ENCODE measurements around the gene CEL. TPM values are rescaled to one million over a fixed set of nuclear protein-coding genes. Genes with fewer than 3 reads are reported as not detected.
"Not testable (repeated sequence)": the region's sequence is repeated elsewhere in the genome, so short reads cannot be mapped to it uniquely, and the experiment has no call there.

Gene CEL
- total RNA-seq, 6 experiments from 2014 or later = 0.19 to 0.35 (median 0.26) TPM; not detected in 2

DNA sequence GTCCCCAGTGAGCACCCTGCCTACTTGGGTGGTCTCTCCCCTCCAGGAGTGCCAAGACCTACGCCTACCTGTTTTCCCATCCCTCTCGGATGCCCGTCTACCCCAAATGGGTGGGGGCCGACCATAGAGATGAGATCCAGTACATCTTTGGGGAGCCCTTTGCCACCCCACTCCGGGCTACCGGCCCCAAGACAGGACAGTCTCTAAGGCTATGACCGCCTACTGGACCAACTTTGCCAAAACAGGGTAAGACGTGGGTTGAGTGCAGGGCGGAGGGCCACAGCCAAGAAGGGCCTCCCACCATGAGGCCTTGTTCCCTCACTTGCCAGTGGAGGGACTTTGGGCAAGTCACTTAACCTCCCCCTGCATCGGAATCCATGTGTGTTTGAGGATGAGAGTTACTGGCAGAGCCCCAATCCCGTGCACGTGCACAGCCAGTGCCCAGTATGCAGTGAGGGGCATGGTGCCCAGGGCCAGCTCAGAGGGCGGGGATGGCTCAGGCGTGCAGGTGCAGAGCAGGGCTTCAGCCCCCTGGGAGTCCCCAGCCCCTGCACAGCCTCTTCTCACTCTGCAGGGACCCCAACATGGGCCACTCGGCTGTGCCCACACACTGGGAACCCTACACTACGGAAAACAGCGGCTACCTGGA lies 24.6 kb downstream of the CEL start:
- peak in 1 of 4 donors; percentile 10 for ATAC-seq
- intact Hi-C loops (cut with DNase I); H3K4me1 ChIP-seq; H3K4me3 ChIP-seq; DNase-seq; H3K27ac ChIP-seq; H3K9me3 ChIP-seq; H3K36me3 ChIP-seq; H3K27me3 ChIP-seq: not testable (repeated sequence)
- no CpG with 5 or more reads among the region's 17 CpGs for WGBS (ENCODE audit: insufficient coverage, low coverage, low lambda C conversion rate, missing lambda C conversion rate)

DNA sequence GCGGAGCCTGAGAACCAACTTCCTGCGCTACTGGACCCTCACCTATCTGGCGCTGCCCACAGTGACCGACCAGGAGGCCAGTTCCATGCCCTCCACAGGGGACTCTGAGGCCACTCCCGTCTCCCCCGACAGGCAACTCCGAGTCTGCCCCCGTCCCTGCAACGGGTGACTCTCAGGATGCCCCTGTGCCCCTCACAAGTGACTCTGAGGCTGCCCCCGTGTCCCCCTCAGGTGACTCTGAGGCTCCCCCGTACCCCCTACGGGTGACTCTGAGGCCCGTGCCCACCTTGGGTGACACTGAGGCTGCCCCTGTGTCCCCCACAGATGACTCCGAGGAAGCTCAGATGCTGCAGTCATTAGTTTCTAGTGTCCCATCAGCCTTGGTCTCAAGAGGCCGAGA lies 25.1 kb downstream of the CEL start:
- intact Hi-C loops (cut with DNase I) = no loop called here
- no peak overlapping the region for H3K27ac ChIP-seq
- no CpG with 5 or more reads among the region's 15 CpGs for WGBS (ENCODE audit: insufficient coverage, low coverage, low lambda C conversion rate, missing lambda C conversion rate)
- no peaks in the 10 kb centered on the region for H3K4me1 ChIP-seq
- H3K9me3 ChIP-seq = no peaks in the 10 kb centered on the region
- H3K36me3 ChIP-seq = no peaks in the 10 kb centered on the region
- ATAC-seq (no peak), DNase-seq (no peak)
- no peak overlapping the region for H3K4me3 ChIP-seq
- TF ChIP-seq, protein P1, sequence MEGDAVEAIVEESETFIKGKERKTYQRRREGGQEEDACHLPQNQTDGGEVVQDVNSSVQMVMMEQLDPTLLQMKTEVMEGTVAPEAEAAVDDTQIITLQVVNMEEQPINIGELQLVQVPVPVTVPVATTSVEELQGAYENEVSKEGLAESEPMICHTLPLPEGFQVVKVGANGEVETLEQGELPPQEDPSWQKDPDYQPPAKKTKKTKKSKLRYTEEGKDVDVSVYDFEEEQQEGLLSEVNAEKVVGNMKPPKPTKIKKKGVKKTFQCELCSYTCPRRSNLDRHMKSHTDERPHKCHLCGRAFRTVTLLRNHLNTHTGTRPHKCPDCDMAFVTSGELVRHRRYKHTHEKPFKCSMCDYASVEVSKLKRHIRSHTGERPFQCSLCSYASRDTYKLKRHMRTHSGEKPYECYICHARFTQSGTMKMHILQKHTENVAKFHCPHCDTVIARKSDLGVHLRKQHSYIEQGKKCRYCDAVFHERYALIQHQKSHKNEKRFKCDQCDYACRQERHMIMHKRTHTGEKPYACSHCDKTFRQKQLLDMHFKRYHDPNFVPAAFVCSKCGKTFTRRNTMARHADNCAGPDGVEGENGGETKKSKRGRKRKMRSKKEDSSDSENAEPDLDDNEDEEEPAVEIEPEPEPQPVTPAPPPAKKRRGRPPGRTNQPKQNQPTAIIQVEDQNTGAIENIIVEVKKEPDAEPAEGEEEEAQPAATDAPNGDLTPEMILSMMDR (IDR thresholded peaks at IDR 0.05) = no peak
- TF ChIP-seq POLR2A (IDR thresholded peaks at IDR 0.05) = no peak
- no peaks in the 10 kb centered on the region for H3K27me3 ChIP-seq

DNA sequence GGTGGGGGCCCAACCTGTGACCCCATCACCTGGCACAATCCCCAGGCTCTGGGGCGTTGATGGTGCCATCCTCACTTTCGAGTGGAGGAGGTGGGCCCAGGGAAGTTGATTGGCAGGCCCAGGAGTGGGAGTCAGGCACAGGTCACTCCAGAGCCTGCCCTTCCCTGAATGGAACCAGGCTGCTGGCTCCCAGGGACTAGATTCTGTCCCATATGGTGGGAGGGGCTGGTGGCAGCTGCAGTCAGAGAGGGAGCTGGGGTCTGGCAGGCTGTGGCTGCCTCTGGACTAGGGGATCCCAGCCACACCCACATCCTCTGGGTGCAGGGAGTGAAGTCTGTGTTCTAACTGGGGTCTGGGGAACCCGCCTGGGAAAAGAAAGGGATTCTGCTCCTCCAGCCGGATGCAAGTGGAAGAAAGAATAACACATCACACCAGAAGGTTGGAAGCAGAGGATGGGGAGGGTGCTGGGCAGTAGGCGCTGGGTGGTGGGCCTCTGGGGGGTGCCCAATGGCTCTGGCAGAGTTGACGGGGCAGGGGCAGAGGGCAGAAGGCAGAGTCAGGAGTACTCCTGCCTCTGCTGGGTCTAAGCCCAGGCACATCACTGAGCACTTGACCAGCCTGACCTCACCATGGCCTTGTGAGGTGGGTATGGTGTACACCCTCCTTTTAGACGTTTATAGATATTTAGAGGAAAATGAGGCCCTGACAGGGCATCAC lies 25.8 kb downstream of the CEL start:
- intact Hi-C loops (cut with DNase I) = no loop called here
- no peak overlapping the region for H3K4me3 ChIP-seq
- TF ChIP-seq, protein P1 (IDR thresholded peaks at IDR 0.05) = no peak
- TF ChIP-seq POLR2A (IDR thresholded peaks at IDR 0.05) = no peak
- H3K36me3 ChIP-seq = no peaks in the 10 kb centered on the region
- ATAC-seq = no peak
- H3K27me3 ChIP-seq = no peaks in the 10 kb centered on the region
- 92% methylated on average over 2 of the region's 7 CpGs for WGBS (ENCODE audit: insufficient coverage, low coverage, low lambda C conversion rate, missing lambda C conversion rate)
- H3K4me1 ChIP-seq = no peaks in the 10 kb centered on the region
- H3K9me3 ChIP-seq = no peaks in the 10 kb centered on the region
- H3K27ac ChIP-seq = no peak overlapping the region
- DNase-seq = no peak

DNA sequence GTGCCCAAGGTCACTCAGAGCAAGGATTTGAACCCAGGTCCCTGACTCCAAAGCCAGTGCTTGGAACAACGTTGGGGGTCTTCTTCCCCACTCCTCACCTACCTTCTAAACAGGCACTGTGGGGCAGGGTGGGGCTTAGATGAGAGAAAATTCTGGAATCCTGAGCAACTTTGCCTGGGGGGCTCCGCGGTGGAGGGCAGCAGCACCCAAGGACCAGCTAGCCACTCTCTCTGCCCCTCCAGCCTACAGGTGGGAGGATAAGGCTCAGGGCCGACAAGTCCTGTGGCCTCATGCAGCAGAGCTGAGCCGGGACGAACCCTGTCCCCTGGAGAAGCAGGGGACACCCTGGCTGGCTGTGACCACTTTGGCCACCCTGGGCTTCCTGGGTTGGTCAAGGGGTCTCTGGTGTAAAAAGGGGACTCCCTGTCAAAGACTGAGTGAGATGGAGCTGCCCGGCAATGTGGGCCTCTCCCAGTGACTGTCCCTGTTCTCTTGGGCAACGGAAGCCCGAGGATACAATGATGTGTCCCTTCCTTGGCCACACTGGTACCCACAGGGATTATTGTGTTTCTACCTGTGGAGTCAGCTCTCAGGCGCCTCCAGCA lies 26.5 kb downstream of the CEL start:
- Histone ChIP-seq H3K4me1 (no peaks in the 10 kb centered on the region), H3K27ac (no peak overlapping the region), H3K27me3 (no peaks in the 10 kb centered on the region), H3K9me3 (no peaks in the 10 kb centered on the region), H3K4me3 (no peak overlapping the region), H3K36me3 (no peaks in the 10 kb centered on the region)
- TF ChIP-seq POLR2A (IDR thresholded peaks at IDR 0.05) = no peak
- TF ChIP-seq, protein P1 (IDR thresholded peaks at IDR 0.05) = no peak
- 100% methylated on average over 2 of the region's 10 CpGs for WGBS (ENCODE audit: insufficient coverage, low coverage, low lambda C conversion rate, missing lambda C conversion rate)
- ATAC-seq (no peak), DNase-seq (no peak)
- intact Hi-C loops (cut with DNase I) = no loop called here

DNA sequence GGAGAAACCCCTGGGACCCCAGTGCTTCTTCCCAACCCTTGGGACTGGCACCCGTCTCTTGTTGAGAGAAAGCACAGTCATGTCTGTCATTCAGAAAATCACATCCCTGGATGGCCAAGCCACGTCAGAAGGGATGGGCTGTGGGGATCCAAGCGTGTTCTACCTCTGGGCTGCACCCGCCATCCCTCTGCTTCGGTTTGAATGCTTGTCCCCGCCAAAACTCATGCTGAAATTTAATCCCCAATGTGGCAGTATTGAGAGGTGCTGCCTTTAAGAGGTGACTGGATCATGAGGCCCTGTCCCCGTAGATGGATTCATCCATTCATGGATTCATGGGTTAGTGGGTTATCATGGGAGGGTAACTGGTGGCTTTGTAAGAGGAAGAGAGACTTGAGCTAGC lies 27.0 kb downstream of the CEL start:
- WGBS (ENCODE audit: insufficient coverage, low coverage, low lambda C conversion rate, missing lambda C conversion rate) = 88% methylated on average over 3 of the region's 7 CpGs
- H3K4me3 ChIP-seq = no peak overlapping the region
- no peaks in the 10 kb centered on the region for H3K36me3 ChIP-seq
- no peak for ATAC-seq
- no peak for TF ChIP-seq POLR2A (IDR thresholded peaks at IDR 0.05)
- TF ChIP-seq, protein P1 (IDR thresholded peaks at IDR 0.05) = no peak
- no peaks in the 10 kb centered on the region for H3K4me1 ChIP-seq
- H3K27me3 ChIP-seq = no peaks in the 10 kb centered on the region
- intact Hi-C loops (cut with DNase I) = no loop called here
- no peak for DNase-seq
- H3K27ac ChIP-seq = no peak overlapping the region
- no peaks in the 10 kb centered on the region for H3K9me3 ChIP-seq
